Spleen (tissue), 11 donors: ENCODE results near the gene PEX19. TPM values are rescaled to one million over a fixed set of nuclear protein-coding genes. Genes with fewer than 3 reads are reported as not detected.
A peak's percentile ranks its signal among the peaks of the same experiment; 100 is the strongest.

Experiments used
- DNase-seq: peaks from one replicate; pipeline ENCODE4 v3.0.0-alpha.2; 2020
- H3K27ac ChIP-seq, 8 donors: fragments of 200-600 bp; sonication (generic) in 7 of 8; 1 replicate in 4 of 8; 2 replicates in 4 of 8; pipeline versions ENCODE4 v1.5.0 to v1.8.0; 2016 to 2021; ENCODE audit warnings: inconsistent platforms in 4 of 8, mild to moderate bottlenecking in 4 of 8, moderate library complexity in 1 of 8
- H3K27me3 ChIP-seq, 7 donors: fragments of 200-600 bp; sonication (generic) in 6 of 7; replicated peaks in 1 of 7; 1 replicate in 4 of 7; 2 replicates in 3 of 7; pipeline versions ENCODE4 v1.5.0 to v1.8.0; 2016 to 2021; ENCODE audit warnings: inconsistent platforms in 3 of 7, mild to moderate bottlenecking in 1 of 7
- H3K36me3 ChIP-seq, 6 donors: fragments of 200-600 bp; sonication (generic) in 5 of 6; 1 replicate in 4 of 6; 2 replicates in 2 of 6; pipeline versions ENCODE4 v1.5.0 to v1.8.0; 2016 to 2021; ENCODE audit warnings: inconsistent platforms in 2 of 6
- H3K4me1 ChIP-seq, 6 donors: fragments of 200-600 bp; sonication (generic) in 5 of 6; 1 replicate in 3 of 6; 2 replicates in 3 of 6; pipeline versions ENCODE4 v1.5.0 to v1.8.0; 2016 to 2021; ENCODE audit warnings: inconsistent platforms in 3 of 6
- H3K4me3 ChIP-seq, 8 donors: fragments of 200-600 bp; sonication (generic) in 7 of 8; 1 replicate in 4 of 8; 2 replicates in 4 of 8; pipeline versions ENCODE4 v1.5.0 to v1.8.0; 2016 to 2021; ENCODE audit warnings: inconsistent platforms in 4 of 8, mild to moderate bottlenecking in 4 of 8, moderate library complexity in 2 of 8
- H3K9me3 ChIP-seq, 8 donors: fragments of 200-600 bp; sonication (generic) in 7 of 8; 1 replicate in 4 of 8; 2 replicates in 4 of 8; pipeline versions ENCODE4 v1.5.0 to v1.8.0; 2016 to 2021; ENCODE audit warnings: inconsistent platforms in 4 of 8
- CTCF ChIP-seq, 11 experiments: fragments of 200-600 bp in 7 of 11; fragments of 450-650 bp in 4 of 11; sonication (generic) in 4 of 11; IDR thresholded peaks in 8 of 11; conservative IDR thresholded peaks in 3 of 11; 1 replicate in 7 of 11; 2 replicates in 4 of 11; pipeline versions ENCODE4 v1.4.0 to v1.8.0; 2016 to 2021; ENCODE audit warnings: antibody characterized with exemption in 11 of 11, inconsistent platforms in 4 of 11, mild to moderate bottlenecking in 1 of 11
- POLR2A ChIP-seq, 3 donors: fragments of 450-650 bp; IDR thresholded peaks; one replicate each; pipeline ENCODE4 v1.5.1; 2017; ENCODE audit warnings: antibody characterized with exemption in 3 of 3, mild to moderate bottlenecking in 1 of 3
- POLR2AphosphoS5 ChIP-seq, 3 donors: sonication (generic); formaldehyde crosslinking; IDR thresholded peaks; one replicate each; pipeline ENCODE4 v1.5.1; 2017; ENCODE audit warnings: antibody characterized with exemption in 3 of 3
- WGBS, 5 donors: extraction: QIAGEN DNeasy Blood & Tissue Kit in 3 of 5; methylation state at CpG; one replicate each; pipeline versions ENCODE4 v1.1.5 to v1.1.7; 2013 to 2018; 5-methylcytosine and 5-hydroxymethylcytosine counted together
- intact Hi-C: fragments of 100-400 bp; cut with DNase I; formaldehyde crosslinking; loops from one replicate; pipeline ENCODE4 v1.15.0; 2023; ENCODE audit warnings: low total_unique reads
- polyA plus RNA-seq, 3 donors: library from polyadenylated mRNA; stranded (reverse); fragments of 200-250 nt; gene quantifications; one replicate each; pipeline ENCODE4 v1.2.1, GENCODE V29; 2013
- total RNA-seq, 7 donors: library from RNA; depleted of rRNA in 3 of 7; stranded (reverse); fragments of >200 nt in 3 of 7; fragmentation: NEBNext Ultra II Directional in 4 of 7; extraction: Animal tissue kit (Norgen Biotek cat#: 25700) in 4 of 7; gene quantifications; one replicate each; pipeline versions ENCODE4 v1.1.0 to v1.2.1, GENCODE V29; 2016 to 2021
- donor health status: healthy with polysubstance abuse.
- donor health status: DM: no; HTN: no; CAD: no; lungs with moderate emphysema.
- donor health status: DM: no; HTN: no; CAD: no.
- donor health status: Bipolar disorder and iron deficiency.
- donor health status: healthy.
- donor health status: DM: no; HTN: no; CAD: no.
- donor health status: DM: yes; HTN: yes; CAD: no.

PEX19 gene
- total and polyA plus RNA-seq, 10 donors: 11.2 to 63.8 (median 49.0) TPM

GRCh38 chr1:160251687-160252526 is 33.0 kb downstream of the PEX19 start:
- Histone ChIP-seq H3K27ac (peak overlapping the region in 1 of 8 donors; percentile 10), H3K4me1 (peaks cover 0 to 36% (median 10%) of the 10 kb centered on the region in 6 donors), H3K9me3 (no peaks in the 10 kb centered on the region), H3K27me3 (no peaks in the 10 kb centered on the region), H3K36me3 (peaks cover 0 to 58% (median 14%) of the 10 kb centered on the region in 6 donors), H3K4me3 (no peak overlapping the region)
- no peak for DNase-seq
- WGBS, 5 donors: 83 to 89% (median 85%) methylated on average over 4 to 5 of the region's 5 CpGs
- intact Hi-C loops: loop anchor here (10.0 kb wide), 1 partner anchor 147 kb away; no protein-coding TSS in a partner anchor
- TF ChIP-seq POLR2AphosphoS5 (IDR thresholded peaks at IDR 0.05): no peak
- peak; percentile 27 to 77 (median 66) for TF ChIP-seq CTCF (IDR thresholded peaks at IDR 0.05 in 8 of 11, conservative IDR thresholded peaks at IDR 0.05 in 3 of 11)

GRCh38 chr1:160251011-160251410 is 33.9 kb downstream of the PEX19 start:
- Histone ChIP-seq H3K27ac (no peak overlapping the region), H3K4me1 (peaks cover 0 to 27% (median 3%) of the 10 kb centered on the region in 6 donors), H3K36me3 (peaks cover 0 to 61% (median 14%) of the 10 kb centered on the region in 6 donors), H3K9me3 (no peaks in the 10 kb centered on the region), H3K27me3 (no peaks in the 10 kb centered on the region), H3K4me3 (no peak overlapping the region)
- intact Hi-C loops: loop anchor here (10.0 kb wide), 1 partner anchor 146 kb away; no protein-coding TSS in a partner anchor
- no peak for TF ChIP-seq POLR2A (IDR thresholded peaks at IDR 0.05)
- no peak for TF ChIP-seq POLR2AphosphoS5 (IDR thresholded peaks at IDR 0.05)
- TF ChIP-seq CTCF (IDR thresholded peaks at IDR 0.05 in 8 of 11, conservative IDR thresholded peaks at IDR 0.05 in 3 of 11): no peak
- no peak for DNase-seq

- Histone ChIP-seq H3K36me3 (peaks cover 0 to 65% (median 19%) of the 10 kb centered on the region in 6 donors), H3K27ac (no peak overlapping the region), H3K4me3 (no peak overlapping the region), H3K9me3 (no peaks in the 10 kb centered on the region), H3K4me1 (peaks cover 0 to 53% (median 10%) of the 10 kb centered on the region in 6 donors), H3K27me3 (no peaks in the 10 kb centered on the region)
- no peak for DNase-seq
- intact Hi-C loops: no loop called here
- TF ChIP-seq POLR2AphosphoS5 (IDR thresholded peaks at IDR 0.05): no peak
- no peak for TF ChIP-seq POLR2A (IDR thresholded peaks at IDR 0.05)
- TF ChIP-seq CTCF (IDR thresholded peaks at IDR 0.05 in 8 of 11, conservative IDR thresholded peaks at IDR 0.05 in 3 of 11): no peak
- 85 to 100% (median 95%) methylated on average over 1 of the region's 1 CpG for WGBS, 5 donors
Observed at GRCh38 chr1:160247053-160247452, 37.9 kb downstream of the PEX19 start.

- Histone ChIP-seq H3K9me3 (no peaks in the 10 kb centered on the region), H3K27me3 (no peaks in the 10 kb centered on the region), H3K27ac (no peak overlapping the region), H3K36me3 (peaks cover 0 to 69% (median 26%) of the 10 kb centered on the region in 6 donors), H3K4me1 (peaks cover 0 to 37% (median 8%) of the 10 kb centered on the region in 6 donors), H3K4me3 (no peak overlapping the region)
- 93 to 100% (median 97%) methylated on average over 1 of the region's 1 CpG for WGBS, 5 donors
- DNase-seq: no peak
- no peak for TF ChIP-seq POLR2A (IDR thresholded peaks at IDR 0.05)
- TF ChIP-seq CTCF (IDR thresholded peaks at IDR 0.05 in 8 of 11, conservative IDR thresholded peaks at IDR 0.05 in 3 of 11): no peak
- TF ChIP-seq POLR2AphosphoS5 (IDR thresholded peaks at IDR 0.05): no peak
- intact Hi-C loops: no loop called here
Observed at GRCh38 chr1:160245434-160245833, 39.5 kb downstream of the PEX19 start.
